Measurements from ENCODE around the gene MORN1. TPM values are rescaled to one million over a fixed set of nuclear protein-coding genes. Genes with fewer than 3 reads are reported as not detected.
A peak's percentile ranks its signal among the peaks of the same experiment; 100 is the strongest.

MORN1 gene
- total RNA-seq, 2 experiments from 2014 or later: 5.3 to 6.5 TPM

GRCh38 chr1:2356401-2356800 lies 35.0 kb downstream of the MORN1 start:
- no peaks in the 10 kb centered on the region for H3K27me3 Mint-ChIP-seq
- Histone ChIP-seq H3K9me3 (ENCODE audit: control insufficient read depth in 1 of 2, insufficient read depth in 1 of 2, low read length in 2 of 2) (no peaks in the 10 kb centered on the region), H3K27ac (ENCODE audit: low read depth in 1 of 2, low read length in 2 of 2) (no peak overlapping the region), H3K4me1 (ENCODE audit: insufficient read depth, low read length) (no peaks in the 10 kb centered on the region), H3K27me3 (ENCODE audit: control insufficient read depth in 1 of 2, insufficient read depth in 2 of 2, low read length in 2 of 2) (no peaks in the 10 kb centered on the region), H3K36me3 (ENCODE audit: insufficient read depth, low read length) (no peaks in the 10 kb centered on the region), H3K4me3 (ENCODE audit: low read length) (no peak overlapping the region)
- no peak for TF ChIP-seq CTCF (IDR thresholded peaks at IDR 0.05)
- ATAC-seq (ENCODE audit: poor library complexity): no peak
- no peaks in the 10 kb centered on the region for H3K36me3 Mint-ChIP-seq (ENCODE audit: low read depth)
- ChIA-PET CTCF (no interaction called here), POLR2A (no interaction called here)
- DNase-seq: peak in 1 of 14 experiments; percentile 2
- no peak overlapping the region for H3K4me3 Mint-ChIP-seq
- no peaks in the 10 kb centered on the region for H3K4me1 Mint-ChIP-seq (ENCODE audit: low read depth)
- no peaks in the 10 kb centered on the region for H3K9me3 Mint-ChIP-seq
- intact Hi-C loops (cut with DNase I, micrococcal nuclease): no loop called here
- no peak overlapping the region for H3K27ac Mint-ChIP-seq

GRCh38 chr1:2355373-2356261 lies 35.7 kb downstream of the MORN1 start:
- Histone ChIP-seq H3K4me3 (ENCODE audit: low read length) (no peak overlapping the region), H3K27me3 (ENCODE audit: control insufficient read depth in 1 of 2, insufficient read depth in 2 of 2, low read length in 2 of 2) (no peaks in the 10 kb centered on the region), H3K9me3 (ENCODE audit: control insufficient read depth in 1 of 2, insufficient read depth in 1 of 2, low read length in 2 of 2) (no peaks in the 10 kb centered on the region), H3K36me3 (ENCODE audit: insufficient read depth, low read length) (no peaks in the 10 kb centered on the region), H3K4me1 (ENCODE audit: insufficient read depth, low read length) (no peaks in the 10 kb centered on the region), H3K27ac (ENCODE audit: low read depth in 1 of 2, low read length in 2 of 2) (no peak overlapping the region)
- no peaks in the 10 kb centered on the region for H3K9me3 Mint-ChIP-seq
- ChIA-PET CTCF (no interaction called here), POLR2A (no interaction called here)
- intact Hi-C loops (cut with DNase I, micrococcal nuclease): no loop called here
- DNase-seq (peak in 1 of 14 experiments; percentile 4), ATAC-seq (ENCODE audit: poor library complexity) (no peak)
- no peaks in the 10 kb centered on the region for H3K27me3 Mint-ChIP-seq
- no peak overlapping the region for H3K27ac Mint-ChIP-seq
- no peaks in the 10 kb centered on the region for H3K36me3 Mint-ChIP-seq (ENCODE audit: low read depth)
- H3K4me1 Mint-ChIP-seq (ENCODE audit: low read depth): no peaks in the 10 kb centered on the region
- no peak for TF ChIP-seq CTCF (IDR thresholded peaks at IDR 0.05)
- no peak overlapping the region for H3K4me3 Mint-ChIP-seq

- Mint-ChIP-seq H3K4me1 (ENCODE audit: low read depth) (no peaks in the 10 kb centered on the region), H3K36me3 (ENCODE audit: low read depth) (no peaks in the 10 kb centered on the region), H3K4me3 (no peak overlapping the region), H3K27me3 (no peaks in the 10 kb centered on the region), H3K9me3 (no peaks in the 10 kb centered on the region), H3K27ac (no peak overlapping the region)
- Histone ChIP-seq H3K4me1 (ENCODE audit: insufficient read depth, low read length) (no peaks in the 10 kb centered on the region), H3K9me3 (ENCODE audit: control insufficient read depth in 1 of 2, insufficient read depth in 1 of 2, low read length in 2 of 2) (no peaks in the 10 kb centered on the region), H3K27ac (ENCODE audit: low read depth in 1 of 2, low read length in 2 of 2) (no peak overlapping the region), H3K4me3 (ENCODE audit: low read length) (no peak overlapping the region), H3K27me3 (ENCODE audit: control insufficient read depth in 1 of 2, insufficient read depth in 2 of 2, low read length in 2 of 2) (no peaks in the 10 kb centered on the region), H3K36me3 (ENCODE audit: insufficient read depth, low read length) (no peaks in the 10 kb centered on the region)
- TF ChIP-seq CTCF (IDR thresholded peaks at IDR 0.05): no peak
- intact Hi-C loops (cut with DNase I, micrococcal nuclease): no loop called here
- ATAC-seq (ENCODE audit: poor library complexity) (no peak), DNase-seq (peak in 1 of 14 experiments; percentile 2)
- ChIA-PET CTCF (no interaction called here), POLR2A (no interaction called here)
Observed at GRCh38 chr1:2354511-2355372, 36.6 kb downstream of the MORN1 start.

Data from CD4-positive, alpha-beta T cell (primary cell).